Kidney (tissue), 14 donors: ENCODE data around the gene RASA3. TPM values are rescaled to one million over a fixed set of nuclear protein-coding genes. Genes with fewer than 3 reads are reported as not detected.

ENCODE experiments used
- DNase-seq, 5 donors: peaks; one replicate each; pipeline ENCODE4 v3.0.0-alpha.2; 2013 to 2020
- FAIRE-seq: peaks from 2 replicates; lab custom pipeline; 2012; peaks lifted over from hg19 to GRCh38; lab: Jason Lieb, UNC
- H3K27ac ChIP-seq, 2 donors: one replicate each; pipeline ENCODE4 v1.7.0; 2013; ENCODE audit warnings: low read depth in 2 of 2, low read length in 2 of 2, inconsistent platforms in 1 of 2
- H3K27me3 ChIP-seq: one replicate; pipeline ENCODE4 v1.7.1; 2013; ENCODE audit warnings: low read length, inconsistent platforms; ENCODE audit not compliant: control insufficient read depth, insufficient read depth
- H3K36me3 ChIP-seq, 3 donors: one replicate each; pipeline versions ENCODE4 v1.7.0 to v1.7.1; 2013; ENCODE audit warnings: low read length in 3 of 3, control low read depth in 1 of 3, inconsistent platforms in 1 of 3; ENCODE audit not compliant: insufficient read depth in 3 of 3, control insufficient read depth in 2 of 3
- H3K4me1 ChIP-seq, 3 donors: one replicate each; pipeline versions ENCODE4 v1.7.0 to v1.7.1; 2013; ENCODE audit warnings: low read length in 3 of 3, inconsistent platforms in 1 of 3, low read depth in 1 of 3; ENCODE audit not compliant: control insufficient read depth in 2 of 3, insufficient read depth in 2 of 3
- H3K4me3 ChIP-seq, 3 donors: one replicate each; pipeline versions ENCODE4 v1.7.0 to v1.8.1; 2013; ENCODE audit warnings: low read length in 3 of 3, control low read depth in 1 of 3, inconsistent platforms in 1 of 3
- H3K9ac ChIP-seq, 3 donors: one replicate each; pipeline versions ENCODE4 v1.7.0 to v1.7.1; 2013; ENCODE audit warnings: low read length in 3 of 3, control low read depth in 1 of 3, inconsistent platforms in 1 of 3
- H3K9me3 ChIP-seq, 3 donors: one replicate each; pipeline versions ENCODE4 v1.7.0 to v1.7.1; 2013; ENCODE audit warnings: low read length in 3 of 3, control low read depth in 1 of 3, inconsistent platforms in 1 of 3; ENCODE audit not compliant: control insufficient read depth in 2 of 3, insufficient read depth in 1 of 3
- CTCF ChIP-seq: IDR thresholded peaks from 3 replicates; pipeline ENCODE4 v1.5.1; 2012; ENCODE audit warnings: mild to moderate bottlenecking, moderate library complexity, borderline replicate concordance; ENCODE audit not compliant: insufficient read depth; ENCODE audit errors: extremely low read depth
- intact Hi-C: fragments of 100-400 bp; cut with DNase I; formaldehyde crosslinking; loops from one replicate; pipeline ENCODE4 v1.11.1; 2022
- polyA plus RNA-seq: library from polyadenylated mRNA; stranded (reverse); fragments of 350-450 nt; fragmentation: Illumina TruSeq; extraction: RNeasy Lipid Tissue Mini Kit (QIAGEN cat#74804); gene quantifications from one replicate; pipeline ENCODE4 v1.2.3, GENCODE V29; 2014; ENCODE audit warnings: low read depth, low replicate concordance; ENCODE audit not compliant: insufficient read depth
- total RNA-seq: library from RNA; stranded (reverse); fragmentation: NEBNext Ultra II Directional; extraction: Animal tissue kit (Norgen Biotek cat#: 25700); gene quantifications from one replicate; pipeline ENCODE4 v1.2.1, GENCODE V29; 2021
- donor health status: control.
- donor health status: control.
- donor health status: control.
- donor health status: control.
- donor health status: control.
- donor health status: DM: yes; HTN: yes; CAD: no.
- donor health status: Normal renal cell carcinoma (clear cell type).

RASA3 gene
- total and polyA plus RNA-seq, 2 donors from 2014 or later = 4.2 to 28.8 TPM

- DNase-seq (peak in 2 of 5 donors; percentile 42 to 62), FAIRE-seq (no peak)
- intact Hi-C loops = no loop called here
- no peak for TF ChIP-seq CTCF
- Histone ChIP-seq H3K4me3 (no peak overlapping the region), H3K9me3 (no peaks in the 10 kb centered on the region), H3K36me3 (no peaks in the 10 kb centered on the region), H3K27ac (no peak overlapping the region), H3K9ac (no peak overlapping the region), H3K27me3 (no peaks in the 10 kb centered on the region), H3K4me1 (peaks cover 0 to 6% (median 0%) of the 10 kb centered on the region in 3 donors)
Observed at GRCh38 chr13:114108141-114108761, 24.2 kb downstream of the RASA3 start.

- H3K4me1 ChIP-seq = peaks cover 0 to 6% (median 0%) of the 10 kb centered on the region in 3 donors
- H3K9ac ChIP-seq = no peak overlapping the region
- no peak overlapping the region for H3K4me3 ChIP-seq
- H3K36me3 ChIP-seq = no peaks in the 10 kb centered on the region
- no peak overlapping the region for H3K27ac ChIP-seq
- no peak for TF ChIP-seq CTCF
- DNase-seq (peak in 3 of 5 donors; percentile 16 to 72 (median 47)), FAIRE-seq (no peak)
- H3K9me3 ChIP-seq = no peaks in the 10 kb centered on the region
- H3K27me3 ChIP-seq = no peaks in the 10 kb centered on the region
- intact Hi-C loops = no loop called here
Observed at GRCh38 chr13:114107686-114108081, 24.7 kb downstream of the RASA3 start.

GRCh38 chr13:114106991-114107685, 25.3 kb downstream of the RASA3 start:
- H3K27me3 ChIP-seq = no peaks in the 10 kb centered on the region
- intact Hi-C loops = no loop called here
- H3K4me3 ChIP-seq = no peak overlapping the region
- H3K4me1 ChIP-seq = peaks cover 0 to 6% (median 0%) of the 10 kb centered on the region in 3 donors
- no peaks in the 10 kb centered on the region for H3K36me3 ChIP-seq
- FAIRE-seq = no peak
- no peaks in the 10 kb centered on the region for H3K9me3 ChIP-seq
- no peak overlapping the region for H3K27ac ChIP-seq
- TF ChIP-seq CTCF = no peak
- no peak overlapping the region for H3K9ac ChIP-seq
- peak in 1 of 5 donors; percentile 74 for DNase-seq
